Measurements from ENCODE around the gene SWT1. TPM values are rescaled to one million over a fixed set of nuclear protein-coding genes. Genes with fewer than 3 reads are reported as not detected.

SWT1 gene
- total RNA-seq, 2 experiments from 2014 or later, result 4.1 to 5.3 TPM

DNA sequence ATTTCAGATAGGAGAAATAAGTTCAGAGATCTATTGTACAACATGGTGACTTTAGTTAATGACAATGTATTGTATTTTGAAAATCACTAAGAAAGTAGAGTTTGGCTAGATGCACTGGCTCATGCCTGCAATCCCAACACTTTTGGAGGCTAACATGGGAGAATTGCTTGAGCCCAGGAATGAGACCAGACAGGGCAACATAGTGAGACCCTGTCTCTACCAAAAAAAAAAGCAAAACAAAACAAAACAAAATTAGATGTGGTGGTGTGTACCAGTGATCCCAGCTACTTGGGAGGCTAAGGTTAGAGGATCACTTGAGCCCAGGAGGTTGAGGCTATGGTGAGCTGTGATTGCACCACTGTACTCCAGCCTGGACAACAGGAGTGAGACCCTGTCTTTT lies 132.9 kb downstream of the SWT1 start:
- Histone ChIP-seq H3K27me3 (ENCODE audit: control insufficient read depth in 1 of 2, insufficient read depth in 2 of 2, low read length in 2 of 2) (no peaks in the 10 kb centered on the region), H3K36me3 (ENCODE audit: insufficient read depth, low read length) (peaks cover 7% of the 10 kb centered on the region), H3K4me3 (ENCODE audit: low read length) (no peak overlapping the region), H3K9me3 (ENCODE audit: control insufficient read depth in 1 of 2, insufficient read depth in 1 of 2, low read length in 2 of 2) (no peaks in the 10 kb centered on the region), H3K27ac (ENCODE audit: low read depth in 1 of 2, low read length in 2 of 2) (no peak overlapping the region), H3K4me1 (ENCODE audit: insufficient read depth, low read length) (peaks cover 3% of the 10 kb centered on the region)
- H3K36me3 Mint-ChIP-seq (ENCODE audit: low read depth), result peaks cover 33% of the 10 kb centered on the region
- H3K4me1 Mint-ChIP-seq (ENCODE audit: low read depth), result peaks cover 47% of the 10 kb centered on the region
- POLR2A ChIA-PET, result interaction anchor here (2.0 to 5.2 kb wide), 2 partner anchors 8 to 27 kb away, joined by 13 to 36 read pairs; partner anchors contain the start of gene IVNS1ABP
- ATAC-seq (ENCODE audit: poor library complexity), result no peak
- no peak for DNase-seq
- H3K4me3 Mint-ChIP-seq, result no peak overlapping the region
- no peak overlapping the region for H3K27ac Mint-ChIP-seq
- intact Hi-C loops (cut with DNase I, micrococcal nuclease), result loop anchor here in 1 of 2 experiments (5.0 kb wide), 1 partner anchor 43 kb away; no protein-coding TSS in a partner anchor
- no peaks in the 10 kb centered on the region for H3K9me3 Mint-ChIP-seq
- TF ChIP-seq, protein P1, sequence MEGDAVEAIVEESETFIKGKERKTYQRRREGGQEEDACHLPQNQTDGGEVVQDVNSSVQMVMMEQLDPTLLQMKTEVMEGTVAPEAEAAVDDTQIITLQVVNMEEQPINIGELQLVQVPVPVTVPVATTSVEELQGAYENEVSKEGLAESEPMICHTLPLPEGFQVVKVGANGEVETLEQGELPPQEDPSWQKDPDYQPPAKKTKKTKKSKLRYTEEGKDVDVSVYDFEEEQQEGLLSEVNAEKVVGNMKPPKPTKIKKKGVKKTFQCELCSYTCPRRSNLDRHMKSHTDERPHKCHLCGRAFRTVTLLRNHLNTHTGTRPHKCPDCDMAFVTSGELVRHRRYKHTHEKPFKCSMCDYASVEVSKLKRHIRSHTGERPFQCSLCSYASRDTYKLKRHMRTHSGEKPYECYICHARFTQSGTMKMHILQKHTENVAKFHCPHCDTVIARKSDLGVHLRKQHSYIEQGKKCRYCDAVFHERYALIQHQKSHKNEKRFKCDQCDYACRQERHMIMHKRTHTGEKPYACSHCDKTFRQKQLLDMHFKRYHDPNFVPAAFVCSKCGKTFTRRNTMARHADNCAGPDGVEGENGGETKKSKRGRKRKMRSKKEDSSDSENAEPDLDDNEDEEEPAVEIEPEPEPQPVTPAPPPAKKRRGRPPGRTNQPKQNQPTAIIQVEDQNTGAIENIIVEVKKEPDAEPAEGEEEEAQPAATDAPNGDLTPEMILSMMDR (IDR thresholded peaks at IDR 0.05), result no peak
- CTCF ChIA-PET, result no interaction called here
- H3K27me3 Mint-ChIP-seq, result no peaks in the 10 kb centered on the region

DNA sequence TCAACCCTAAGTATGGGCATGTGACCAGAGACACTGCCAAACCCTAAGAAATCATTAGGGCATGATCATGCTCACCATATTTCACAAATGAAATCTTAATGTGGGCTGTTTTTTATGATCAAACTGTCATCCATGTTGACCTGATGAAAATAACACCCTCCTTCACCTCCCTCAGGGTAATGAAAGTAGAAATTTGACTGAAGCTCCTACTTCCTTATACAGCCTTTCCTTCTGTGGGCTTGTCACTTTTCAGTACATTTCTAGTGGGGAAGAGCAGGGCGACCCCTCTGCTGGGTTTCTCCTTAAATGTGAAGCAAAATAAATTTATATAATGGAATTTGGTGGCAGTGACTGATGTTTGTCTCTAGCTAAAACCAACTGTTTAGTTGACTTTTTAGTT lies 134.2 kb downstream of the SWT1 start:
- CTCF ChIA-PET, result interaction anchor here (1.0 to 2.6 kb wide), 4 partner anchors 10 to 380 kb away, joined by 4 to 8 read pairs (median 6); no protein-coding TSS in a partner anchor
- TF ChIP-seq, protein P1 (IDR thresholded peaks at IDR 0.05), result no peak
- Histone ChIP-seq H3K4me3 (ENCODE audit: low read length) (no peak overlapping the region), H3K9me3 (ENCODE audit: control insufficient read depth in 1 of 2, insufficient read depth in 1 of 2, low read length in 2 of 2) (no peaks in the 10 kb centered on the region), H3K27ac (ENCODE audit: low read depth in 1 of 2, low read length in 2 of 2) (no peak overlapping the region), H3K27me3 (ENCODE audit: control insufficient read depth in 1 of 2, insufficient read depth in 2 of 2, low read length in 2 of 2) (no peaks in the 10 kb centered on the region), H3K36me3 (ENCODE audit: insufficient read depth, low read length) (peaks cover 18% of the 10 kb centered on the region), H3K4me1 (ENCODE audit: insufficient read depth, low read length) (no peaks in the 10 kb centered on the region)
- H3K9me3 Mint-ChIP-seq, result no peaks in the 10 kb centered on the region
- H3K27ac Mint-ChIP-seq, result no peak overlapping the region
- no peak overlapping the region for H3K4me3 Mint-ChIP-seq
- POLR2A ChIA-PET, result interaction anchor here (1.1 to 5.2 kb wide), 5 partner anchors 9 to 275 kb away, joined by 3 to 36 read pairs (median 4); partner anchors contain the start of gene IVNS1ABP
- peaks cover 37% of the 10 kb centered on the region for H3K4me1 Mint-ChIP-seq (ENCODE audit: low read depth)
- DNase-seq (no peak), ATAC-seq (ENCODE audit: poor library complexity) (no peak)
- H3K27me3 Mint-ChIP-seq, result no peaks in the 10 kb centered on the region
- intact Hi-C loops (cut with DNase I, micrococcal nuclease), result loop anchor here in 1 of 2 experiments (5.0 kb wide), 1 partner anchor 44 kb away; no protein-coding TSS in a partner anchor
- peaks cover 46% of the 10 kb centered on the region for H3K36me3 Mint-ChIP-seq (ENCODE audit: low read depth)

DNA sequence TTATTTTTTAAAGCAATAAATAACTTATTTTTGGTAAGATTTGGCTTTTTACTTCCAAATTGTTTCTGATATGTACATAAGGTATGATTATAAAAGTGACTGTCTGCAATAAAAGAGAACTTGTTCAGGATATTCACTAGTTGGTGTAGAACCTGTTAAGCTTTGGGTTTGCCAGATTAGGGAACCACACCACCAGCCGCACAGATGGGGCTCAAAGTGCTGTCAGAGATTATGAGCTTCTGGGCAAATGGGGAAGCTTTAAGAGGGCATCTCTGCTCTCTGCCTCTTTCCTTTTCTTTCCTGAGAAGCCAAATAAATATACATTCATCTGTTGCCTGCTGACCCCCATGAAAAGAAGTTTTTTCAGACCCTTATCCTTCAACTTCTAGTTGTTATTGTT lies 134.7 kb downstream of the SWT1 start:
- Mint-ChIP-seq H3K27me3 (no peaks in the 10 kb centered on the region), H3K4me1 (ENCODE audit: low read depth) (peaks cover 40% of the 10 kb centered on the region), H3K4me3 (no peak overlapping the region), H3K36me3 (ENCODE audit: low read depth) (peaks cover 51% of the 10 kb centered on the region), H3K9me3 (no peaks in the 10 kb centered on the region), H3K27ac (no peak overlapping the region)
- intact Hi-C loops (cut with DNase I, micrococcal nuclease), result loop anchor here in 1 of 2 experiments (5.0 kb wide), 1 partner anchor 44 kb away; no protein-coding TSS in a partner anchor
- H3K36me3 ChIP-seq (ENCODE audit: insufficient read depth, low read length), result peaks cover 23% of the 10 kb centered on the region
- H3K27ac ChIP-seq (ENCODE audit: low read depth in 1 of 2, low read length in 2 of 2), result no peak overlapping the region
- no peaks in the 10 kb centered on the region for H3K9me3 ChIP-seq (ENCODE audit: control insufficient read depth in 1 of 2, insufficient read depth in 1 of 2, low read length in 2 of 2)
- CTCF ChIA-PET, result interaction anchor here (0.7 to 2.6 kb wide), 7 partner anchors 10 to 1359 kb away, joined by 3 to 8 read pairs (median 4); no protein-coding TSS in a partner anchor
- DNase-seq (no peak), ATAC-seq (ENCODE audit: poor library complexity) (no peak)
- TF ChIP-seq, protein P1 (IDR thresholded peaks at IDR 0.05), result no peak
- H3K4me3 ChIP-seq (ENCODE audit: low read length), result no peak overlapping the region
- no peaks in the 10 kb centered on the region for H3K4me1 ChIP-seq (ENCODE audit: insufficient read depth, low read length)
- no peaks in the 10 kb centered on the region for H3K27me3 ChIP-seq (ENCODE audit: control insufficient read depth in 1 of 2, insufficient read depth in 2 of 2, low read length in 2 of 2)
- POLR2A ChIA-PET, result interaction anchor here (1.1 to 5.2 kb wide), 5 partner anchors 10 to 275 kb away, joined by 3 to 36 read pairs (median 4); partner anchors contain the start of gene IVNS1ABP
